GF-D8 (cell line): Measurements from ENCODE around the gene TOMM7.
"Not testable (repeated sequence)": the region's sequence is repeated elsewhere in the genome, so short reads cannot be mapped to it uniquely, and the experiment has no call there.

ENCODE experiments used
- DNase-seq: peaks from one replicate; lab custom pipeline; 2025; lab: John Stamatoyannopoulos, UW

The TOMM7 gene

GRCh38 chr7:22821702-22822485, 755 bp downstream of the TOMM7 start:
- no peak for DNase-seq

GRCh38 chr7:22819476-22819875, 3.2 kb downstream of the TOMM7 start:
- no peak for DNase-seq

GRCh38 chr7:22814261-22815208, 8.1 kb downstream of the TOMM7 start:
- no peak for DNase-seq

- no peak for DNase-seq
Observed at GRCh38 chr7:22812353-22812752, 10.3 kb downstream of the TOMM7 start.

- DNase-seq = no peak
Observed at GRCh38 chr7:22811746-22812280, 10.8 kb downstream of the TOMM7 start.

GRCh38 chr7:22810843-22811242, 11.8 kb downstream of the TOMM7 start:
- no peak for DNase-seq

GRCh38 chr7:22809902-22810642, 12.6 kb downstream of the TOMM7 start:
- no peak for DNase-seq

- no peak for DNase-seq
Observed at GRCh38 chr7:22808140-22808539, 14.5 kb downstream of the TOMM7 start.

- no peak for DNase-seq
Observed at GRCh38 chr7:22806752-22807151, 15.9 kb downstream of the TOMM7 start.

- DNase-seq = no peak
Observed at GRCh38 chr7:22805227-22805626, 17.4 kb downstream of the TOMM7 start.

- DNase-seq = not testable (repeated sequence)
Observed at GRCh38 chr7:22802831-22803230, 19.8 kb downstream of the TOMM7 start.

GRCh38 chr7:22802426-22802825, 20.2 kb downstream of the TOMM7 start:
- DNase-seq = no peak

GRCh38 chr7:22801912-22802311, 20.7 kb downstream of the TOMM7 start:
- DNase-seq = no peak

- no peak for DNase-seq
Observed at GRCh38 chr7:22799633-22800032, 23.0 kb downstream of the TOMM7 start.

GRCh38 chr7:22793593-22794462, 28.8 kb downstream of the TOMM7 start:
- no peak for DNase-seq

GRCh38 chr7:22791204-22792158, 31.2 kb downstream of the TOMM7 start:
- DNase-seq = no peak

- DNase-seq = not testable (repeated sequence)
Observed at GRCh38 chr7:22790640-22791039, 32.0 kb downstream of the TOMM7 start.

- no peak for DNase-seq
Observed at GRCh38 chr7:22787951-22788350, 34.7 kb downstream of the TOMM7 start.

GRCh38 chr7:22786290-22786932, 36.2 kb downstream of the TOMM7 start:
- no peak for DNase-seq
